Stimulated activated CD8-positive, alpha-beta memory T cell treated with anti-CD3 and anti-CD28 coated beads, Interleukin-7, amount 100 ng/mL, for 1 hour (primary cell): ENCODE measurements around the gene CSNK2B.
A peak's percentile ranks its signal among the peaks of the same experiment; 100 is the strongest.

Experiments used
- DNase-seq, 2 donors: peaks; one replicate each; pipeline ENCODE4 v3.0.0-alpha.2; 2020; ENCODE audit warnings: low read depth in 2 of 2

Gene CSNK2B

DNA sequence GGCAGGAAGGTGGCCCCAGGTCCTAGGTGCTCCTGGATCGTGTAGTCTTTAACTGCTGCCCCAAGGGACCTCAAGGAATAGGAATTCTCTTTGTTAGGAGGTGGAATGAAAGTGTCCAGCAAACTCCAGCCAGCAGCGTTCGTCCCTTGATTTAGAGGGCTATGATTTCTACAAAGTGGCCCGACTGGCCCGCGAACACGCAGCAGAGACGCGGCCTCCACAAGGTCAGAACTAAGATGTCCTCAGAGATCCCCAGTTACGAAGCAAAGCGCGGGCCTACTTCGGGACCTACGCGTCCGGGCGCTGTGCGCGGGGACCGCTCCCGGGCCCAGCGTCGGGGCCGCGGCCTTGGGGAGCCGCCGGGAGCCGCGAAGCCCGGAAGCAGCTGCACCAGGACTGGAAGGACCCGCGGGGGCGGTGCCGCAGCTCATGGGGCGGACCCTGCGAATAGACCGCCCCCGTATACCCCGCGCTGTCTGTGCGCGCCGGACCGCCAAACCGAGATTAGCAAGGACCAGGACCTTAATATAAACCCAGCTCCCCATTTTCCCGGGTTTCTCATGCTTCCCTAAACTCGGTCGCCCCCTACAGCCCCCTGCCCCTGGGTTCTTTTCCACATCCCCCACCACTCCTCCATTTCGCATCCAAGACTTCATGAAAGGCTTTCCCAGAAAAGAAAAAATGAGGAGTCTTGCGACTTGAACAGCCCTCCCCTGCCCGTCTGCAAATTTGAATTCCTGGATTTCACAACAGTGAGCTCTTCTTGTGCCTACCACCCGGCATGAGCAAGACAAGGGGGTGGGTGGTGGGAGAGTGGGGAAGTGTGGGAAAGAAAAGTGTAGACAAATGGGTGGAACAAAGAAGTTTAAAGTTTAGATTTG is 5.3 kb upstream of the CSNK2B start, which contains the start of gene C6orf47:
Gene C6orf47 (minus strand): TSS at position 398 of the 881 bp plus-strand sequence. CDS start 831 bp downstream, outside the sequence.
- DNase-seq = peak; percentile 56 to 57

DNA sequence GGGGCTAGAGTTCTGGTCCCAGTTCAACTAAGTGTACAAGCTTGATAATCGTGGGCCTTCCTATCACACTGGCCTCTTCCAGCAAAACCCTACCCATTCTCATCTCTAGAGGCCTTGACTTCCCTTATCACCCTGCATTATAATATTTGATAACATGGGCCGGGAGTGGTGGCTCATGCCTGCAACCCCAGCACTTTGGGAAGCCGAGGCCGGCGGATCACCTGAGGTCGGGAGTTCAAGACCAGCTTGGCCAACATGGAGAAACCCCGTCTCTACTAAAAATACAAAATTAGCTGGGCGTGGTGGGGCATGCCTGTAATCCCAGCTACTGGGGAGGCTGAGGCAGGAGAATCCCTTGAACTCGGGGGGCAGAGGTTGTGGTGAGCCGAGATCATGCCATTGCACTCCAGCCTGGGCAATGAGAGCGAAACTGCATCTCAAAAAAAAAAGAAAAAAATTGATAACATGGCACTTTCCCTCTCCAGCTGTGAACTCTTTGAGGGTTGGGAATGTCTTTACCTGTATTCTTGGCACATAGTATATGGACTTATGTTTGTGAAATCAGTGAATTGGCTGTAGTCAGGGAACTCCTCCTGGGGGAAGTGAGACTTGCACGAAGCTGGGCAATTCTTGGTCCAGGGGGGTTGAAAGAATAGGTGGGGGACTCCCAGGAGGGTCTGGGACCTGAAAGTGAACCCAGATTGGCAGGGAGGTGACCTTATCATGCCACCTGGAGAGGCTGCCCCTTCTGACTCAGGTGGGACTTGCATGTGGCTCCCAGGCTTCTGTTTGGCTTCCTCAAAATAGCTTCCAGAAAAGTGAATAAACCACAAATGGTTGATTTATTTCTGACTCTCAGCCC is 4.4 kb upstream of the CSNK2B start:
- DNase-seq = no peak

- DNase-seq = no peak
These were observed 3.7 kb upstream of the CSNK2B start for GRCh38 chr6:31662124-31662723.

DNA sequence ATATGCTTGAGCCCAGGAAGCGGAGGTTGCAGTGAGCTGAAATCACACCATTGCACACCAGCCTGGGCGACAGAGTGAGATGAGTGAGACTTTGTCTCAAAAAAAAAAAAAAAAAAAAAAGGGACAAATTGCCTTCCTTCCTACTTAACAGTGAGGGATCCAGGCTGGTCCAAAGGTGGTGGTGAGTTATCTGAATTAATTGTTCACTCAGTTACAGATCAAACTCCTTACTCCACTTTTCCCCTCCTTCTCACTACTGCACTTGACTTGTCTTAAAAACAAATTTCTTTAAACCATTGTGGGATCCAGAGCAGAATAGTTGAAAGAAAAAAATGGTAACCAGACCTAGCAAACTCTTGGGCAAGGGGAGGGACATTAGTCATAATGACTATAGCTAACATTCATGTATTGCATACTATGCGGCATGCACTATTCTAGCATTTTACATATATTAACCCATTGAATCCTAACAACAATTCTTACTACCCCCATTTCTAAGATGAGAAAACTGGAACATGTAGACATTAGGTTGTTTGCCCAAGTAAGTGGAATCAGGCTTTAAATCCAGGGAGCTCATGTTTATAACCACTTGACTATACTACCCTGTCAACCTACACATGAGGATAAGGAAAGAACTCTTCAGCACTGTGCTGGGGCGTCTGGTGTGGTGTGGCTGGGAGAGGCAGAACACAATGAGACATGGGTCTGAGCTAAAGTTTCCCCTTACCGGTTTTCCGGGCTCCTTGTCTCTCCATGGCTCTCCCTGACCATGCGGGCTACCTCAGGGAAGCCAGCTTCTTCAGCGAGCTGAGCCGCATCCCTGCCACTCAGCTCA is 2.5 kb upstream of the CSNK2B start:
- no peak for DNase-seq

- DNase-seq = no peak
These were observed 1.7 kb upstream of the CSNK2B start for GRCh38 chr6:31663961-31664789.

GRCh38 chr6:31664790-31665500 is 935 bp upstream of the CSNK2B start, which contains the start of gene GPANK1:
Gene GPANK1 (minus strand): TSS chr6:31664997. CDS start chr6:31664478, 519 bp downstream.
- DNase-seq = peak; percentile 70 to 85

- no peak for DNase-seq
These were observed 571 bp downstream of the CSNK2B start for GRCh38 chr6:31666337-31666965.

- DNase-seq = no peak
These were observed 3.8 kb downstream of the CSNK2B start, which contains the start of gene LY6G5B for GRCh38 chr6:31669676-31670075. Gene LY6G5B (plus strand): TSS chr6:31669976. CDS start chr6:31670951, 975 bp downstream.

GRCh38 chr6:31676322-31676903 is 10.5 kb downstream of the CSNK2B start:
- DNase-seq = no peak

GRCh38 chr6:31676904-31677303 is 11.0 kb downstream of the CSNK2B start:
- no peak for DNase-seq

DNA sequence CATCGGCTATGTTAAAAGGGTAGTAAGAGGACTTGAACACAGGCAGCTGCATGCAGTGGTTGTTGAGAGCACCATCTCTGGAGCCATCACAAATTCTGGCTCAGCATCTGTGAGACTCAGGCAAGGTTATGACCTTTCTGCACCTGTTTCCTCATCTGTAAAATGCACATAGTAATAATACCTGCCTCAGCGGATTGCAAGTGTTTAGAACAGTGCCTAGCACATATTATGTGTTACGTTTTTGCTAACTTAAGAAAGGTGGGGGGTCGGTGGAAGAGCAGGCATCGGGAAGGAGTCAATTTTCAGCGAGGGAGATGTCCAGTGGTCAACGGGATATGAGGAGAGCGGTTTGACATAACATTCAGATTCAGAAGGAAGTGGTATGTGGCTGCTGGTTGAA is 12.1 kb downstream of the CSNK2B start:
- no peak for DNase-seq

- no peak for DNase-seq
These were observed 14.6 kb downstream of the CSNK2B start, which contains the start of gene LY6G5C for GRCh38 chr6:31680226-31681134. Gene LY6G5C (minus strand): TSS chr6:31681067. CDS start chr6:31680373, 694 bp downstream.

DNA sequence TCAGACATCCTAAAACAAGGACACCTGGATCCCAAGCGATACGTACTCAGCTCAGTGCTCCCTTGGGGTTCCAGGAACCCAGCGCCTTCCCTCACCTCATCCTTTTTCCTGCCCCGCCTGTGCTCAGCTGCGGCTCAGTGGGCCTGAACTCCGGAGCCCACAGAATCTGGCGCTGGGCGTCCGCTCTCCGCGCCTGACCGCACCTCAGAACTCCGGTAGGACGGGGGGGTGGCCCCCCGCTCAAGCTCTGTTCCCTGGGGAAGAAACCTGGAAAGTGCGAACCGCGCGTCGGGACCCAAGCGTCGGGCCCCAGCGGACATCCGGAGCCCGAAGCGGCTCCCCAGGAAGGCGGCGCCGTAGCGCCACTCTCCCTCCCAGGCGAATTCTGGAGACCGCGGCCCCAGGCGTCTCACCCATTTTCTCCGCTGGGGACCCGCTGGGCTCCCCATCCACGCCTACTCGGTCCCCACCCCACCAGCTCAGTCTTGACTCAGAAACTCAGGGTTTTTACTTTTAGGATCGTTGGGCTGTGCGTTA is 15.3 kb downstream of the CSNK2B start:
- DNase-seq = no peak

DNA sequence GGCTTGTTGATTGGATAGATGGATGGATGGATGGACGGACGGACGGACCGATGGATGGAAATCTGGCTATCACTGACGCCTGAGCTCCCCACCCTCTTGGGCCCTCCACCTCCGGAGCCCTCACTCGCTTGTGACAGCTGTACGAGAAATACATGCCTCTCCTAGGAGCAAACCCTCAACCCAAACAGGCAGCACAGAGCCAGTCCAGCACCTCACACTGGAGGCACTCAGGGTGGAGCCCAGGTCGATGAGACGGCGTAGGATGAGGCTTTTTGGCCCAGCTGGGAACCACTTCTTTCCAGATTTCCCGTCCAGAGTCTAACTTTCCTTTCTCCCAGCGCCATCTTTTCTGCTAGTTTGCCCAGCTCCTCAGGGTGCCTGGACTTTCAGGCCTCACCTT is 17.7 kb downstream of the CSNK2B start:
- DNase-seq = no peak

DNA sequence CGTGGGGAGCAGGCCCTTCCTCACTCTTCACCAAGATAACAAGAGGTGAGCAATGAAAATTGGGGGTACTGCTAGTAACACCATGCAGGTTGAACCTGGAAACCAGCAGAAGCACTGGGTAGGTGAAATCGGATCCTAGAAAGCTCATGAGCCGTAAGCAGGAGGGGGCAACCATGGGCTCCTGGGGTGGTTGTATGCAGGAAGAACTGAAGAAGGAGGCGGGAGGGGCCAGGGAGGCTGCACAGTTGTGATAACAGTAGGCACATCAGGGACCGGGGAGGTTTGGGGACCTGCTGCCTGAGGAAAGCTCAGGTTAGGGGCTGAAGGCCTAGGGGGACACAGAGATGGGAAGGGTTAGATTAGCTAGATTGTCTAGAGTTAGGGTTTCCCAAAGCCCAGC is 20.6 kb downstream of the CSNK2B start:
- DNase-seq = no peak

DNA sequence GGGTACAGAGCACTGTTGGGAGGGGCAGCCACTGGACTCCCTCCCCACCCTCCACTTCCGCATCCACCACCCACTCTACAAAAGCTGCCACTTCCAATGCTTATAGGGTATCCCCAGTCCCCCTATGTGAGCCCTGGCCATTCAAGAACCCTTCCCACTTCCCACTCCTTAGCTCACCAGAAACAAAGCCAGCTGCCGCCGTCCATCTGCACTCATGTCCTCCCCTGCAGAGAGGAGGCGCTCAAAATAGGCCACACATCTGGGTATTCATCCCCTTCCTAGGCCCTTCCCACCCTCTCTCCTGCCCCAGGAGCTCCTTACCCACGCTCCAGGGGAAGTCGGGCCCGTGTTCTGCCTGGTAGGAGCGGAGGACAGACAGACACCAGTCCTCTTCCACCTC is 21.4 kb downstream of the CSNK2B start:
- DNase-seq = no peak
